Measurements from ENCODE around the gene MYO1G.

Gene MYO1G

DNA sequence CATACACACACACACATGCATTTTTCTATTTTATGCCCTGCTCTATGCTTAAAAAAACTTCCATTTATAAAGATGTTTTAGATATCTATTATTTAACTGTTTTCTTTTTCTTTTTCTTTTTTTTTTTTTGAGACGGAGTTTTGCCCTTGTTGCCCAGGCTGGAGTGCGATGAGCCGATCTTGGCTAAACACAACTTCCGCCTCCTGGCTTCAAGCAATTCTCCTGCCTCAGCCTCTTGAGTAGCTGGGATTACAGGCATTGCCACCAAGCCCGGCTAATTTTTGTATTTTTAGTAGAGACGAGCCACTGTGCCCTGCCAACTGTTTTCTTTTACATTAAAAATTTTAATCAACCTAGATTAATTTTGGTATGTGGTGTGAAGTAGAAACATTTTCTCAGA lies 47.9 kb downstream of the MYO1G start:
- no peak for DNase-seq

GRCh38 chr7:44922351-44922694 lies 56.5 kb downstream of the MYO1G start:
- DNase-seq: no peak

DNA sequence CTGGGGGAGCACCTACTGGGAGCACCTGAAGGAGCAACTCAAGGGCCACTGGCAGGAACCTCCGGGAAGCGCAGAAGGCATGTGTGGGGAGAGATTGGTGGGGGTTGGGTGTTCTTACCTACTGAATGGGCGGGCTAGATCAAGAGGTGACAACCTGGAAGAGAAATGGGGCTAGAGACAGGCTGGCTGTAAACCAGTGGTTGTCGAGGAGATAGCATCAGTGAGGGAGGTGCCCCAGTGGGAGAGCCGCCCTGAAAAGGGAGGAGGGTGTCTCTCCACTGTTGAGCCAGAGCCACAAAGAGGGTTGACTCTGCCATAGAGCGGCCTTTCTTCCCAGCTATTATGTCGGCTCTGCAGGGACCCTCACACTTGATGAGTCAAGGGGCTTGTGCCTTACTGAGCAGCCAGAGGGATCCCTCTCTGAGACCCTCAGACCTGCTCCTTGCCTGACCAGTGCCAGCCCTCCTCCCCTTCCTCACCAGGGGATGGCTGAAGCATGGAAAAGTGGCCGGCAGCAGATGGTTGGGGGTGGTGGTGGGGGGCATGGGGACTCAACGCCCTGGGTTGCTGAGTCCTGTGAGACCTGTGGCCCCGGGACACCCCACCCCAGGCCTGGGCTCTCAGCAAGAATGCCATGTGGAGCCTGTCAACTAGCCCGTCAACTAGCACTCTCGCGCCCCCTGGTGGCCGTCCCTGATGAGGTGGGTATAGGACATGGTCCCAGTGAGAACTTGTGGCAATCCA lies 57.0 kb downstream of the MYO1G start:
- peak; percentile 89 for DNase-seq

- no peak for DNase-seq
Observed at GRCh38 chr7:44920119-44920518, 58.7 kb downstream of the MYO1G start.

GRCh38 chr7:44918029-44918428 lies 60.8 kb downstream of the MYO1G start:
- DNase-seq: no peak

GRCh38 chr7:44917465-44917864 lies 61.4 kb downstream of the MYO1G start:
- DNase-seq: no peak

DNA sequence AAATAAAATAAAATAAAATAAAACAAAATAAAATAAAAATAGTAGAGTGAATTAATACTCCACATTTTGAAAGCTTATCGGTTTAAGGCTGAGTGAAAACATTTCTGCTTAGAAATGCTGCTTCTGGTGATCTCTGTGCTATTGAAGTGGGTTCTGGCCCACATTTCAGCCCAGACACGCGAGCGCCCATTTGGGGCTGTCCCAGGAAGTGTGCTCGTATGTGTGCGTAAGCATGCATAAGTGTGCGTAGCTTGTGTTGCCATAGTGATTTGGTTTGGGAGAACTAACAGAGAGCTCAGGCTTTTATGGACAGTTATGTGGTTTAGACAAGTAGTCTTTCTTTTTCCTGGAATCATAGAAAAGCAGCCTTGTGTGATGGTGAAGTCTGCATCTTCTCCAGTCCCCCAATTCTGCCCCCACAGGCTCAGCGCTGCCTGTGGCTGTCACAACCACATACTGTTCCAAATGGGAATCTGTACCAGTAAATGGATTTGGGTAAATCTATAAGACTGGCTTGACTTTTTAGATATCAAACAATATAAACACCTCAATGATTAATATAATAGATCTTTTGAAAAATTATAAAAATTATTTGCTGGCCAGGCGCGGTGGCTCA lies 63.7 kb downstream of the MYO1G start:
- DNase-seq: no peak

- no peak for DNase-seq
Observed at GRCh38 chr7:44912775-44913347, 66.0 kb downstream of the MYO1G start.

Measured in RPMI8226 (cell line).